ENCODE measurements around the gene DUS1L. TPM values are rescaled to one million over a fixed set of nuclear protein-coding genes. Genes with fewer than 3 reads are reported as not detected.
A peak's percentile ranks its signal among the peaks of the same experiment; 100 is the strongest.

Gene DUS1L
- total RNA-seq, 2 experiments from 2014 or later: 132 to 133 TPM

DNA sequence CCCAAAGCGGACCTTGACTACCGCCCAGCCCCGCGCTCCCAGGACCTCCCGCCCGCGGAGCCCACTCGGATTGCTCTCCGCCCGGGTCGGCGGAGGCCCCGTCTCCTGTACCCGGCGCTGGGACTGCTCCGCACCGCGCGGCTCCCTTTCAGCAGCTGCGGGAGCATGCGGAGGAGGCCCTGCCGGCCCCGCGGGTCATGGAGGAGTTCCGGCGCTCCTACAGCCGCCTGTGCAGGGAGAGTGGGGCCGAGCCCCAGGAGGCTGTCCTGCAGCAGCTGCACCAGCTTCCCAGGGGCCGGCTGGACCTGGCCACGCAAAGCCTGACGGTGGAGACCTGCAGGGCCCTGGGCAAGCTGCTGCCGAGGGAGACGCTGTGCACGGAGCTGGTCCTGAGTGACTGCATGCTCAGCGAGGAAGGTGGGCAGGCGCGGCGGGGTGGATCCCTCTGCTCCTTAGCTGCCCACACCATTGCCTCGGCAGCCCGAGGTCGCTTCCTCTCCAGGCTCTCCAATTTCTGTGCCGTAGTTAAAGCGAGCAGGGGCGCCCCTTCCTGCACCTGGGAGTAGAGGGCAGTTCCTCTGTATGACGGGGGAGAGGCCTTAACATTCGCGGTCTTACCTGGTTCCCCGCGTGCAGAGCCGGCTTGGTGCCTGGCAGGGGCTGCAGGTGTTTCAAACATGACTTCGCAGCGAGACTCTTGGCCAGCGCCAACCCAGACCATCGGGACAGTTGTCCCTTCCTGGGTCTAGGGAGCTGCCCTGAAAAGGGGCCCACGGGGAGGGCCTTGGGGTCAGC is 42.0 kb downstream of the DUS1L start:
- intact Hi-C loops (cut with micrococcal nuclease): loop anchor here (1.0 to 10.0 kb wide), 6 partner anchors 9 to 509 kb away; partner anchors contain the start of genes ACTG1, ASPSCR1, DCXR and FASN
- CTCF ChIA-PET: interaction anchor here (0.7 to 7.3 kb wide), 4 partner anchors 9 to 63 kb away, joined by 3 to 95 read pairs (median 4); partner anchors contain the start of genes DCXR and NOTUM
- Mint-ChIP-seq H3K4me3 (peak overlapping the region; percentile 74), H3K36me3 (ENCODE audit: low read depth) (peaks cover 12% of the 10 kb centered on the region), H3K4me1 (ENCODE audit: low read depth) (peaks cover 22% of the 10 kb centered on the region), H3K9me3 (no peaks in the 10 kb centered on the region), H3K27me3 (ENCODE audit: low read depth) (no peaks in the 10 kb centered on the region), H3K27ac (no peak overlapping the region)
- DNase-seq: no peak

DNA sequence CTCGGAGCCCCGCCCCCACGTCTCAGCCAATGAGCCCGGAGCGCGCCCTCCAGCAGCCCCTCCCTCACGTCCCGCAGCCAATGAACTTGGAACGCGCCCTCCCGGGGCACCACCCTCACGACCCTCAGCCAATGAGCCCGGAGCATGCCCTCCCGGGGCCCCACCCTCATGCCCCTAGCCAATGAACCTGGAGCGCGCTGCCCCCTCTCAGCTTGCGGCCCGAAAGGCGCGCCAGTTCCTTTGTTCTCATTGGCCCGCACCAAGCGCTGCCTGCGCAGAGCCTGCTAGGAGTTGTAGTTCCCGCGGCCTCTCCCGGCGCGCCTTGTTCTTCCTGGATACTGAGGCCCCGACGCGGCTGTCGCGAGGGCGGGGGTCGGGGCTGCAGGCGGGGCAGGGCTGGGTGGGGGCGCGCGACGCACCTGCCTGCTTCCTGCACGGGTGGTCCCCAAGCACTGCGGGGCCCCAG is 42.6 kb downstream of the DUS1L start, which contains the start of gene LRRC45:
TSS of gene LRRC45 (plus strand) at position 325 of the 466 bp plus-strand sequence. CDS start 339 bp downstream, outside the sequence.
- intact Hi-C loops (cut with micrococcal nuclease): loop anchor here (1.0 to 10.0 kb wide), 7 partner anchors 9 to 508 kb away; partner anchors contain the start of genes ACTG1, ASPSCR1, DCXR and FASN
- Mint-ChIP-seq H3K9me3 (no peaks in the 10 kb centered on the region), H3K4me1 (ENCODE audit: low read depth) (peaks cover 22% of the 10 kb centered on the region), H3K4me3 (peak within 1 kb of the TSS; percentile 86), H3K36me3 (ENCODE audit: low read depth) (peaks cover 14% of the 10 kb centered on the region), H3K27me3 (ENCODE audit: low read depth) (no peaks in the 10 kb centered on the region), H3K27ac (no peak within 1 kb of the TSS)
- CTCF ChIA-PET: interaction anchor here (1.0 to 7.3 kb wide), 5 partner anchors 10 to 95 kb away, joined by 3 to 95 read pairs (median 4); partner anchors contain the start of genes DCXR, MAFG and NOTUM
- peak; percentile 100 for DNase-seq

DNA sequence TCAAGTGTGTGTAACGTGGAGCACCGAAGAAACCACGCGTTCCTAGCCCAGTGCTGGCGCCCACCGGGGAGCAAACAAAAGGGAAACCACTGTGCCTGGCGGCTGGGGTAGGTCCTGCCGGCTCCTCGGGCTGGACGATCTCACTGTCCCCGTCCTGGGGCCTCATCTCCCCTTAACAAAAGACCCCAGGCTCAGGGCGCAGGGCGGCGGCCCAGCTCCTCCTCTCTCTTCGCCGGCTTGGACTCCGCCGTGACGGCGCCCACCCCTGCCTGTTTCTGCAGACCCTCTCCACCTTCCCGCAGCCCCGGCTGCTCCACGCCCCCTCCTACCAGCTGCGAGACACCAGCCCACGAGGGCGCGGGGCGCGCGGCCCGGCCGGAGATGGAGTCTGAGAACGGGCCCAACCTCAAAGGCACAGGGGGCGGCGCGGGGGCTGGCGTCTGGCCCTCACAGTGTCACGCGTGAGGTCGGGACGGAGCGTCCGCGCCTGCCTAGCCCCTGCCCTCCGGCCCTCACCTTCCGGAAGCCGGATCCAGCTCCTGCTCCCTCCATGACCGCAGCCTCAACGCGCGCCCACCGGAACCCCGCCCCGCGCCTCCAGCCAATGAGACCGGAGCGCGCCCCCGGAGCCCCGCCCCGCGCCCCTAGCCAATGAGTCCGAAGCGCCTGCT is 43.2 kb downstream of the DUS1L start, which contains the start of gene CENPX:
TSS of gene CENPX (minus strand) at position 569 of the 671 bp plus-strand sequence. CDS start at position 552, 17 bp downstream.
- intact Hi-C loops (cut with micrococcal nuclease): loop anchor here (1.0 to 10.0 kb wide), 3 partner anchors 54 to 508 kb away; partner anchors contain the start of genes ACTG1 and P4HB
- Mint-ChIP-seq H3K9me3 (no peaks in the 10 kb centered on the region), H3K36me3 (ENCODE audit: low read depth) (peaks cover 14% of the 10 kb centered on the region), H3K4me1 (ENCODE audit: low read depth) (peaks cover 22% of the 10 kb centered on the region), H3K27ac (peak within 1 kb of the TSS; percentile 36), H3K4me3 (peak within 1 kb of the TSS; percentile 86), H3K27me3 (ENCODE audit: low read depth) (no peaks in the 10 kb centered on the region)
- DNase-seq: no peak
- CTCF ChIA-PET: interaction anchor here (0.9 to 7.3 kb wide), 7 partner anchors 9 to 95 kb away, joined by 3 to 95 read pairs (median 3); partner anchors contain the start of genes DCXR, MAFG and NOTUM

GRCh38 chr17:82021900-82022309 is 43.7 kb downstream of the DUS1L start:
- Mint-ChIP-seq H3K9me3 (no peaks in the 10 kb centered on the region), H3K4me3 (peak overlapping the region; percentile 86), H3K4me1 (ENCODE audit: low read depth) (peaks cover 22% of the 10 kb centered on the region), H3K36me3 (ENCODE audit: low read depth) (peaks cover 10% of the 10 kb centered on the region), H3K27ac (peak overlapping the region; percentile 36), H3K27me3 (ENCODE audit: low read depth) (no peaks in the 10 kb centered on the region)
- intact Hi-C loops (cut with micrococcal nuclease): loop anchor here (1.0 to 10.0 kb wide), 4 partner anchors 53 to 507 kb away; partner anchors contain the start of genes ACTG1 and P4HB
- CTCF ChIA-PET: interaction anchor here (0.9 to 7.3 kb wide), 8 partner anchors 7 to 94 kb away, joined by 3 to 95 read pairs (median 3); partner anchors contain the start of genes DCXR, MAFG and NOTUM
- no peak for DNase-seq

DNA sequence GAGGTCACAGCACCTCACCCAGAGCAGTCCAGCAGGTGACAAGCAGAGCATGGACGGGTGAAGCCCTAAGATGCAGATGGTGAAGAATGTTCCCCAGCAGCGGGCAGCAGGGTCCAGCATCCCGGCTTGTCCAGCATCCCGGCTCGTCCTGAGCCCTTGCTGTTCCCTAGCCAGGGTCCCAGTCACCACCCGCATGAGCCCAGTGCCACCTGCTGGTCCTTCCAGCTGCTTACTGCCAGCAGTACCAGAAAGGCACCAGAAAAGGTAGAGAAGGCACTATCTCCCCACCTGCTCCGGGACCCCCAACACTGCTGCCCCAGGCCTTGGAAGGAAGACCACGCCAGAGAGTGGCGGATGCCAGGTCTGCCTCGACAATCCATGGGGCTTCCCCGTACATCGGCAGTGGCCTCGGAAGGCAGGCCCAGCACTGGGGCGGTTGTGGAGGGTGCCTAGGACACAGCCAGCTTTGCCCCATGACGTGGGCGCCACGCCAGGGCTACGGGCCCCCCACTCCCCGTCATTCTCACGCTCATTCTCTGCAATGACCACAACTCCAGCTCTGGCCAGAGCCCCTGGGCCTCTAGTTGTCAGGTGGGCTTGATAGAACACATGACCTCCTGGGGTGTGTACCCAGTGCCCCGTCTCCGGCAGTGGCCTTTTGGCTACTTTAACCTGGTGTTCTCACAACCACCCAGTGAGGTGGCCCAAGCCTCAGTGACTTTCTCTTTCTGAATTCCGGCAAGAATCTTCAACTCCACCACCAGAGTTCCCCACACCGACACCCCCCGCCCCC is 44.3 kb downstream of the DUS1L start:
- intact Hi-C loops (cut with micrococcal nuclease): loop anchor here (1.0 to 10.0 kb wide), 2 partner anchors 62 to 507 kb away; partner anchors contain the start of gene ACTG1
- Mint-ChIP-seq H3K36me3 (ENCODE audit: low read depth) (peaks cover 10% of the 10 kb centered on the region), H3K4me1 (ENCODE audit: low read depth) (peaks cover 22% of the 10 kb centered on the region), H3K4me3 (peak overlapping the region; percentile 86), H3K9me3 (no peaks in the 10 kb centered on the region), H3K27ac (peak overlapping the region; percentile 36), H3K27me3 (ENCODE audit: low read depth) (no peaks in the 10 kb centered on the region)
- DNase-seq: peak; percentile 82
- CTCF ChIA-PET: interaction anchor here (0.6 to 7.3 kb wide), 12 partner anchors 8 to 258 kb away, joined by 3 to 95 read pairs (median 4); partner anchors contain the start of genes DCXR and NOTUM

- Mint-ChIP-seq H3K27ac (no peak overlapping the region), H3K9me3 (no peaks in the 10 kb centered on the region), H3K4me1 (ENCODE audit: low read depth) (peaks cover 22% of the 10 kb centered on the region), H3K27me3 (ENCODE audit: low read depth) (no peaks in the 10 kb centered on the region), H3K4me3 (no peak overlapping the region), H3K36me3 (ENCODE audit: low read depth) (peaks cover 10% of the 10 kb centered on the region)
- CTCF ChIA-PET: interaction anchor here (0.6 to 7.3 kb wide), 16 partner anchors 9 to 259 kb away, joined by 3 to 95 read pairs (median 4); partner anchors contain the start of gene NOTUM
- intact Hi-C loops (cut with micrococcal nuclease): loop anchor here (1.0 to 10.0 kb wide), 2 partner anchors 61 to 506 kb away; partner anchors contain the start of gene ACTG1
- DNase-seq: no peak
Measured at GRCh38 chr17:82020572-82021106, 45.0 kb downstream of the DUS1L start.

- no peak overlapping the region for H3K4me3 Mint-ChIP-seq
- intact Hi-C loops (cut with micrococcal nuclease): loop anchor here (10.0 kb wide), 1 partner anchor 505 kb away; the partner anchor contains the start of gene ACTG1
- CTCF ChIA-PET: interaction anchor here (0.8 to 7.3 kb wide), 15 partner anchors 9 to 150 kb away, joined by 3 to 95 read pairs (median 4); partner anchors contain the start of gene NOTUM
Measured at GRCh38 chr17:82019690-82020571, 45.7 kb downstream of the DUS1L start.

GRCh38 chr17:82018989-82019689 is 46.5 kb downstream of the DUS1L start:
- intact Hi-C loops (cut with micrococcal nuclease): no loop called here
- no peak overlapping the region for H3K4me3 Mint-ChIP-seq
- no peaks in the 10 kb centered on the region for H3K27me3 Mint-ChIP-seq (ENCODE audit: low read depth)
- H3K27ac Mint-ChIP-seq: no peak overlapping the region
- peaks cover 10% of the 10 kb centered on the region for H3K36me3 Mint-ChIP-seq (ENCODE audit: low read depth)
- H3K9me3 Mint-ChIP-seq: no peaks in the 10 kb centered on the region
- peaks cover 21% of the 10 kb centered on the region for H3K4me1 Mint-ChIP-seq (ENCODE audit: low read depth)
- DNase-seq: no peak
- CTCF ChIA-PET: interaction anchor here (0.8 to 7.3 kb wide), 12 partner anchors 10 to 150 kb away, joined by 3 to 95 read pairs (median 4); partner anchors contain the start of gene NOTUM

More at GRCh38 chr17:82019690-82020571, 45.7 kb downstream of the DUS1L start:
- Mint-ChIP-seq H3K4me1 (ENCODE audit: low read depth) (peaks cover 22% of the 10 kb centered on the region), H3K36me3 (ENCODE audit: low read depth) (peaks cover 10% of the 10 kb centered on the region), H3K9me3 (no peaks in the 10 kb centered on the region), H3K27ac (no peak overlapping the region), H3K27me3 (ENCODE audit: low read depth) (no peaks in the 10 kb centered on the region)
- DNase-seq: peak; percentile 76

- H3K4me3 Mint-ChIP-seq: no peak overlapping the region
- no peaks in the 10 kb centered on the region for H3K27me3 Mint-ChIP-seq (ENCODE audit: low read depth)
- no peak overlapping the region for H3K27ac Mint-ChIP-seq
- CTCF ChIA-PET: interaction anchor here (1.0 to 7.3 kb wide), 2 partner anchors 57 to 59 kb away, joined by 4 to 95 read pairs; partner anchors contain the start of gene NOTUM
- H3K4me1 Mint-ChIP-seq (ENCODE audit: low read depth): peaks cover 16% of the 10 kb centered on the region
- no peaks in the 10 kb centered on the region for H3K9me3 Mint-ChIP-seq
- intact Hi-C loops (cut with micrococcal nuclease): no loop called here
- H3K36me3 Mint-ChIP-seq (ENCODE audit: low read depth): peaks cover 10% of the 10 kb centered on the region
- DNase-seq: no peak
Measured at GRCh38 chr17:82018152-82018988, 47.2 kb downstream of the DUS1L start.
